Thyroid gland (tissue), 4 donors: ENCODE results near the gene CCDC187. TPM values are rescaled to one million over a fixed set of nuclear protein-coding genes. Genes with fewer than 3 reads are reported as not detected.
A peak's percentile ranks its signal among the peaks of the same experiment; 100 is the strongest.

Experiments
- DNase-seq, 2 donors: peaks; one replicate each; pipeline ENCODE4 v3.0.0-alpha.2; 2019
- H3K27ac ChIP-seq, 3 donors: fragments of 200-600 bp; sonication (generic); 1 replicate in 2 of 3; 2 replicates in 1 of 3; pipeline ENCODE4 v1.5.1; 2016 to 2019; ENCODE audit warnings: mild to moderate bottlenecking in 1 of 3, moderate library complexity in 1 of 3
- H3K27me3 ChIP-seq: fragments of 200-600 bp; sonication (generic); one replicate; pipeline ENCODE4 v1.5.1; 2019
- H3K36me3 ChIP-seq, 2 donors: fragments of 200-600 bp; sonication (generic); one replicate each; pipeline ENCODE4 v1.5.1; 2016 to 2019
- H3K4me1 ChIP-seq, 2 donors: fragments of 200-600 bp; sonication (generic); one replicate each; pipeline ENCODE4 v1.5.1; 2017 to 2019
- H3K4me3 ChIP-seq, 3 donors: fragments of 200-600 bp; sonication (generic); replicated peaks in 1 of 3; 1 replicate in 2 of 3; 2 replicates in 1 of 3; pipeline ENCODE4 v1.5.1; 2016; ENCODE audit warnings: mild to moderate bottlenecking in 1 of 3
- H3K9me3 ChIP-seq: fragments of 200-600 bp; sonication (generic); one replicate; pipeline ENCODE4 v1.5.1; 2017
- POLR2A ChIP-seq, 2 donors: fragments of 450-650 bp; IDR thresholded peaks; one replicate each; pipeline ENCODE4 v1.6.1; 2017; ENCODE audit warnings: antibody characterized with exemption in 2 of 2, mild to moderate bottlenecking in 2 of 2, moderate library complexity in 1 of 2
- WGBS, 2 donors: methylation state at CpG; one replicate each; pipeline ENCODE4 v1.1.5; 2017; 5-methylcytosine and 5-hydroxymethylcytosine counted together
- intact Hi-C: fragments of 100-400 bp; cut with DNase I; formaldehyde crosslinking; loops from one replicate; pipeline ENCODE4 v1.15.1; 2023
- total RNA-seq, 4 donors: library from RNA; depleted of rRNA; stranded (reverse); fragments of >200 nt; gene quantifications; one replicate each; pipeline ENCODE4 v1.2.3, GENCODE V29; 2016
- TF ChIP-seq, protein P1 (sequence below), 6 experiments: fragments of 200-600 bp in 3 of 6; fragments of 450-650 bp in 3 of 6; sonication (generic) in 3 of 6; IDR thresholded peaks; one replicate each; pipeline ENCODE4 v1.5.1; 2016 to 2019; ENCODE audit warnings: antibody characterized with exemption in 6 of 6, mild to moderate bottlenecking in 2 of 6, inconsistent platforms in 1 of 6, moderate library complexity in 1 of 6

The CCDC187 gene
- total RNA-seq, 4 donors from 2014 or later: 5.2 to 9.1 (median 6.2) TPM

DNA sequence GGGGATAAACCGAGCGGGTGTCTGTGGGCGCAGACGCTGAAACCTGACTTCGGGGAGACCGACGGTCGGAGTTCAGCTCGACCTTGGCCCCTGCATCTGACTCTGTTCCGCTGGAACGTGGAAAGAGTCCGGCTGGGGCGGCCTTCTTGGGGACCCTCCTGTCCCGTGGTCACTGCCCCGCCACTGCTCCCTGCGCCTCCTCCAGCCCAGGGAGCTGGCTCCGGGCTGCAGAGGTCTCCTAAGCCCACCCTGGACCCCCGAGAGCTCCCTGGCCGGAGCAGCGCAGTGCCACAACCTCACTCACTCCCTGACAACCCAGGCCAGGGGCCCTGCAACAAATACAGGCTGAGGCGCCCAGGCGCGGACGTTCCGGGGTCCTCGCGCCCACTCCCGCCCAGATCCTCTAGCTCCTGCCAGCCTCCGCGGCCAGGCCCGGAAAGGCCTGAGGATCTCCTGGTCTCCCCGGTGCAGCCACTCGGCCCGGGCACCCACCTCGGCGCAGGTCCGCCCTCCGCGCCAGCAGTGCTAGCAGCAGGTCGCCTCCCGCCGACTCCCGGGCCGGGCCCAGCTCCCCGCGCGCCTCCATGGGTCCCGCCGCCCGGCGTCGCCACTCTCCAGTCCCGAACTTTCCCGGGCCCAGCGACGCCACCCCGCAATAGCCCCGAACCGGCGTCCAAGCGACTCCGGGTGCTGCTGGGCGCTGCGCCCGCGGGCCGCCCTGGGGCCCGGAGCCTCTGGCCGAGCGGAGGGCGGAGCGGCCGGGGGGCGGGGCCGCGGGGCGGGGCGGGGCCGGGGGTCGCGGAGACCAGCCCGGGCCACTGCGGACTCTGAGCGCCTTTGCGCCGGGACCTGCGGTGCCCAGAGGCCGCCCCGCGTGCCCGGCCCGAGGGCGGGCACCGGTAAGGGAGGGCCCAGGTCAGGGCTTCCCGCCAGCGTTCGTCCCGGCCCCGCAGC lies 101.2 kb downstream of the CCDC187 start:
- Histone ChIP-seq H3K9me3 (no peaks in the 10 kb centered on the region), H3K27ac (no peak overlapping the region), H3K4me1 (peaks cover 0 to 6% of the 10 kb centered on the region in 2 donors), H3K36me3 (no peaks in the 10 kb centered on the region), H3K4me3 (no peak overlapping the region), H3K27me3 (peaks cover 23% of the 10 kb centered on the region)
- DNase-seq: no peak
- TF ChIP-seq, protein P1, sequence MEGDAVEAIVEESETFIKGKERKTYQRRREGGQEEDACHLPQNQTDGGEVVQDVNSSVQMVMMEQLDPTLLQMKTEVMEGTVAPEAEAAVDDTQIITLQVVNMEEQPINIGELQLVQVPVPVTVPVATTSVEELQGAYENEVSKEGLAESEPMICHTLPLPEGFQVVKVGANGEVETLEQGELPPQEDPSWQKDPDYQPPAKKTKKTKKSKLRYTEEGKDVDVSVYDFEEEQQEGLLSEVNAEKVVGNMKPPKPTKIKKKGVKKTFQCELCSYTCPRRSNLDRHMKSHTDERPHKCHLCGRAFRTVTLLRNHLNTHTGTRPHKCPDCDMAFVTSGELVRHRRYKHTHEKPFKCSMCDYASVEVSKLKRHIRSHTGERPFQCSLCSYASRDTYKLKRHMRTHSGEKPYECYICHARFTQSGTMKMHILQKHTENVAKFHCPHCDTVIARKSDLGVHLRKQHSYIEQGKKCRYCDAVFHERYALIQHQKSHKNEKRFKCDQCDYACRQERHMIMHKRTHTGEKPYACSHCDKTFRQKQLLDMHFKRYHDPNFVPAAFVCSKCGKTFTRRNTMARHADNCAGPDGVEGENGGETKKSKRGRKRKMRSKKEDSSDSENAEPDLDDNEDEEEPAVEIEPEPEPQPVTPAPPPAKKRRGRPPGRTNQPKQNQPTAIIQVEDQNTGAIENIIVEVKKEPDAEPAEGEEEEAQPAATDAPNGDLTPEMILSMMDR (IDR thresholded peaks at IDR 0.05): no peak
- WGBS, 2 donors: 15 to 23% methylated on average over 6 to 10 of the region's 99 CpGs
- intact Hi-C loops: no loop called here

DNA sequence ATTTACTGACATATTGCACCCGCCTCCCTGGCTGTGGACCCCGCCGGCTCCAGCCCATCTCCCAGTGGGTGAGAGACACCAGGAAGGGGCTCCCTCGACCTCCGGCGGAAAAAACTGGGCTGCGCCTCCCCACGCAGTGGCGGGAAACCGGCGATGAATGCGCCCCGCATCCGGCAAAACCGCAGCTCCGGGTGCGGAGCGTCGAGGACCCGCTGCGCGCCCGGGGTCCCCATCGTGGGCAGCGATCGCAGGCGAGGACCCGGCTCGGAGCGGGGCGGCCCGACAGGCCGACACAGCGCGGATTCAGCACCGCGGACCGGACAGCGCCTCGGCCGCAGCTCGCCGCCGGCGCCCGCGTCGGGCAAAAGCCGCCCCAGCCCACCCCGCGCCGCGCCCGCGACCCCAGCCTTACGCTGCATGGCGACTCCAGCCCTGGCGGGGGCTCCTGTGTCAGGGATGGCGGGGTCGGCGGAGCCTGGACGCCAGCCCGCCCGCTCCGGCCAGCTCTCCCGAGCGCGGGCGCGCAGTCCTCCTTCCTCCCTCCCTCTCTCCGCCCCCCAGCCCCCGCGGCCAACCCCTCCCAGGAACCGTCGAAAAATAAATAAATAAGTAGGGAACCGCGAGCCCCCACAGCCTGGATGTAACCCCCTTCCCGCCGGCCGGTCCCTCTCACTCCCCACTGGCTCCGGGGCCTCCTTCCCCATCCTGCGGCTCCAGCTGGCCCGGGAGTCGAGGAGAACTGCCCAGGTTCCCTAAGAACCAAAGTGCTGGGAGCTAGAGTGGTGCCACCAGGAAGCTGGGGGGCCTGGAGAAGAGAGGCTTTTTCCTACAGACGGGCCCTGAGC lies 102.1 kb downstream of the CCDC187 start:
- peaks cover 0 to 6% of the 10 kb centered on the region in 2 donors for H3K4me1 ChIP-seq
- H3K4me3 ChIP-seq: no peak overlapping the region
- no peak overlapping the region for H3K27ac ChIP-seq
- intact Hi-C loops: no loop called here
- H3K9me3 ChIP-seq: no peaks in the 10 kb centered on the region
- no peaks in the 10 kb centered on the region for H3K36me3 ChIP-seq
- peaks cover 32% of the 10 kb centered on the region for H3K27me3 ChIP-seq
- peak; percentile 18 to 21 for DNase-seq
- 2 to 15% methylated on average over 6 to 25 of the region's 85 CpGs for WGBS, 2 donors
- TF ChIP-seq, protein P1 (IDR thresholded peaks at IDR 0.05): no peak
- no peak for TF ChIP-seq POLR2A (IDR thresholded peaks at IDR 0.05)

DNA sequence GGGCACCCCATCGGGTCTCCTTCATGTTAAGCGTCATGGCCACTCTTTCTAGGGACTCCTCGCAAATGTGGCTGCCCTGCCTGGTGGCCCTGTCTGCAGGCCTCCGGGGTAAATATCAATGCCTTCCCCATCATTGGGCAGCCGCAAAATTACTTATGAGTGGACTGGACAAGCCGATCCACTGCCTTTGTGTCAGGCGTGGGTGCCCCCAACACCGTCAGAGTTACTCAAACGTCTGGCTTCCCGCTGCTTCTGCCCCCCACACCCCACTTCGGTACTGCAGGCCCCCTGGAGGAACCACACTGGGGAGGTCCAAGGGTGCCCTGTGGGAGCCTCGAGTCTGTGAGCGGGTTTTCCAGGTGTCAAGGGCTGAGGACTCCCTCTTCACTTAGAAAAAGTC lies 102.7 kb downstream of the CCDC187 start:
- DNase-seq: no peak
- H3K27ac ChIP-seq: no peak overlapping the region
- 40 to 50% methylated on average over 11 to 13 of the region's 13 CpGs for WGBS, 2 donors
- H3K4me1 ChIP-seq: peaks cover 0 to 6% of the 10 kb centered on the region in 2 donors
- TF ChIP-seq POLR2A (IDR thresholded peaks at IDR 0.05): no peak
- TF ChIP-seq, protein P1 (IDR thresholded peaks at IDR 0.05): no peak
- no peaks in the 10 kb centered on the region for H3K36me3 ChIP-seq
- intact Hi-C loops: no loop called here
- no peak overlapping the region for H3K4me3 ChIP-seq
- H3K9me3 ChIP-seq: no peaks in the 10 kb centered on the region
- H3K27me3 ChIP-seq: peaks cover 34% of the 10 kb centered on the region

DNA sequence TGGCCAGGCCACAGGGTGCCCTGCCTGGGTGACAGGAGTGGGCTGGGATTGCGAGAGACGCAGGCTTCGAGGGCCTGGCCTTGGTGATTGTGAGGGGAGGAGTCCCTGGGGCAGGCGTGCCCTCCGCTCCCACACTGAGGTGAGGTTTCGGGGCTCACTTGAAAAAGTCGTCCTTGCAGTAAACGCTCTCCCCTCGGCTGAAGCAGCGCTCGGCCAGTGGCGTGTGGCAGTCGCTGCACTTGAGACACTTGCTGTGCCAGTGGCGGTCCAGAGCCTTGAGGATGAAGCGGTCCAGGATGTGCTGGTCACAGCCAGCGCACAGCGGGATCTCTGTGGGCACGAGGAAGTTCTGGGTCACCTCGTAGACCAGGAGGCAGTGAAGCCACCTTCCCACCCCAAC lies 103.5 kb downstream of the CCDC187 start:
- H3K4me3 ChIP-seq: no peak overlapping the region
- peaks cover 34% of the 10 kb centered on the region for H3K27me3 ChIP-seq
- 30 to 34% methylated on average over 10 to 16 of the region's 19 CpGs for WGBS, 2 donors
- no peak for DNase-seq
- intact Hi-C loops: no loop called here
- no peak overlapping the region for H3K27ac ChIP-seq
- no peak for TF ChIP-seq POLR2A (IDR thresholded peaks at IDR 0.05)
- TF ChIP-seq, protein P1 (IDR thresholded peaks at IDR 0.05): no peak
- no peaks in the 10 kb centered on the region for H3K36me3 ChIP-seq
- peaks cover 0 to 6% of the 10 kb centered on the region in 2 donors for H3K4me1 ChIP-seq
- H3K9me3 ChIP-seq: no peaks in the 10 kb centered on the region

Other genes with a start within 250 kb of the CCDC187 start
- gene NACC2, start 208.8 kb downstream of the CCDC187 start, total RNA-seq: 10 to 100 TPM; 18.4 to 33.6 (median 22.4) TPM
- 10 to 100 TPM; 23.5 to 35.3 (median 25.6) TPM for gene TMEM250, start 185.2 kb downstream of the CCDC187 start, total RNA-seq
- gene LHX3, start 99.0 kb downstream of the CCDC187 start, total RNA-seq: not detected
- 10 to 100 TPM in 3 of 4 donors, 1 to 10 TPM in 1; 8.9 to 19.1 (median 11.2) TPM for gene QSOX2, start 58.3 kb downstream of the CCDC187 start, total RNA-seq
- gene GPSM1, start 23.4 kb upstream of the CCDC187 start, total RNA-seq: 10 to 100 TPM in 3 of 4 donors, 1 to 10 TPM in 1; 5.9 to 18.1 (median 12.2) TPM
- gene DNLZ, start 59.6 kb upstream of the CCDC187 start, total RNA-seq: 10 to 100 TPM; 16.2 to 58.4 (median 23.1) TPM
- gene CARD9, start 69.6 kb upstream of the CCDC187 start, total RNA-seq: 1 to 10 TPM in 1 of 4 donors, under 1 TPM in 3; 0.27 to 1.5 (median 0.74) TPM
- gene SNAPC4, start 96.1 kb upstream of the CCDC187 start, total RNA-seq: 1 to 10 TPM; 7.0 to 8.0 (median 7.5) TPM
- gene ENTR1, start 106.5 kb upstream of the CCDC187 start, total RNA-seq: 10 to 100 TPM; 27.9 to 46.1 (median 33.9) TPM
- gene PMPCA, start 106.6 kb upstream of the CCDC187 start, total RNA-seq: 10 to 100 TPM; 28.8 to 48.2 (median 39.0) TPM
- gene INPP5E, start 135.8 kb upstream of the CCDC187 start, total RNA-seq: 10 to 100 TPM; 10.2 to 21.3 (median 13.4) TPM
- gene SEC16A, start 178.9 kb upstream of the CCDC187 start, total RNA-seq: 10 to 100 TPM; 47.7 to 73.8 (median 62.5) TPM
- 10 to 100 TPM; 19.6 to 35.4 (median 23.2) TPM for gene NOTCH1, start 242.0 kb upstream of the CCDC187 start, total RNA-seq